ENCODE data around the gene MAP3K7. TPM values are rescaled to one million over a fixed set of nuclear protein-coding genes. Genes with fewer than 3 reads are reported as not detected.

The MAP3K7 gene
- total RNA-seq, 1 donor from 2014 or later: 20.6 TPM

GRCh38 chr6:90464507-90464906 lies 122.4 kb downstream of the MAP3K7 start:
- Histone ChIP-seq H3K9me3 (replicated peaks) (no peaks in the 10 kb centered on the region), H3K27ac (replicated peaks) (no peak overlapping the region), H3K27me3 (ENCODE audit: low read depth) (peaks cover 15% of the 10 kb centered on the region), H3K36me3 (no peaks in the 10 kb centered on the region), H3K4me3 (no peak overlapping the region), H3K4me1 (no peaks in the 10 kb centered on the region)
- no peak for DNase-seq
- intact Hi-C loops (cut with micrococcal nuclease): no loop called here
- no peak for TF ChIP-seq CTCF (IDR thresholded peaks at IDR 0.05; ENCODE audit: borderline replicate concordance)

- no peak for TF ChIP-seq CTCF (IDR thresholded peaks at IDR 0.05; ENCODE audit: borderline replicate concordance)
- intact Hi-C loops (cut with micrococcal nuclease): no loop called here
- Histone ChIP-seq H3K9me3 (replicated peaks) (no peaks in the 10 kb centered on the region), H3K27ac (replicated peaks) (no peak overlapping the region), H3K4me1 (no peaks in the 10 kb centered on the region), H3K4me3 (no peak overlapping the region), H3K36me3 (no peaks in the 10 kb centered on the region), H3K27me3 (ENCODE audit: low read depth) (peaks cover 15% of the 10 kb centered on the region)
- no peak for DNase-seq
Measured at GRCh38 chr6:90463874-90464273, 123.0 kb downstream of the MAP3K7 start.
